GM12878 (cell line): ENCODE results near the gene RNF223. TPM values are rescaled to one million over a fixed set of nuclear protein-coding genes. Genes with fewer than 3 reads are reported as not detected.

ENCODE experiments used
- CUX1 ChIP-seq: IDR thresholded peaks from 2 replicates; pipeline ENCODE4 v1.6.1; 2012; ENCODE audit warnings: improper control_type of control experiment, low read depth, low read length; ENCODE audit not compliant: insufficient replicate concordance
- E4F1 ChIP-seq: fragments of 450-650 bp; IDR thresholded peaks from 2 replicates; pipeline ENCODE4 v1.6.1; 2018; ENCODE audit warnings: borderline replicate concordance, mild to moderate bottlenecking; ENCODE audit not compliant: partially characterized antibody
- GATAD2B ChIP-seq: fragments of 450-650 bp; conservative IDR thresholded peaks from 2 replicates; pipeline ENCODE4 v1.6.1; 2017; ENCODE audit warnings: low read depth, mild to moderate bottlenecking, moderate library complexity
- POLR2A ChIP-seq: IDR thresholded peaks from 2 replicates; pipeline ENCODE4 v1.6.1; 2011; ENCODE audit warnings: low read depth, mild to moderate bottlenecking, low read length
- ZBTB11 ChIP-seq: fragments of 450-650 bp; formaldehyde crosslinking; IDR thresholded peaks from 2 replicates; pipeline ENCODE4 v1.5.0; 2022; ENCODE audit warnings: mild to moderate bottlenecking, missing genetic modification characterization
- polyA plus RNA-seq, 11 experiments: library from polyadenylated mRNA; depleted of rRNA in 4 of 11; unstranded in 6 of 11; stranded (reverse) in 5 of 11; fragments of >200 nt; fragmentation: Nextera tagmentation in 4 of 11; fragmentation: Illumina TruSeq in 1 of 11; extraction: Ambion mirVana in 4 of 11; extraction: Trizol in 1 of 11; gene quantifications; 1 replicate in 1 of 11; 2 replicates in 10 of 11; pipeline versions ENCODE4 v1.2.1 to v1.2.3, GENCODE V29; 2011 to 2016; ENCODE audit warnings: inconsistent platforms in 2 of 11, missing spikeins in 2 of 11, low read depth in 1 of 11
- total RNA-seq, 4 experiments: library from RNA; depleted of rRNA in 3 of 4; stranded (reverse); fragments of >200 nt in 3 of 4; fragmentation: Illumina TruSeq in 1 of 4; extraction: Trizol in 1 of 4; gene quantifications; 2 replicates each; pipeline versions ENCODE4 v1.2.1 to v1.2.3, GENCODE V29; 2013 to 2021

The RNF223 gene
- total and polyA plus RNA-seq, 10 of the 15 experiments (the other 5 are each of a cell fraction or from before 2014, with no cell fraction given), result 0.06 TPM; not detected in 9

GRCh38 chr1:1090424-1091343 lies 16.6 kb upstream of the RNF223 start (continued):
- no peak for TF ChIP-seq CUX1
- TF ChIP-seq POLR2A, result no peak
- no peak for TF ChIP-seq E4F1
- no peak for TF ChIP-seq ZBTB11 (CRISPR knock-in tag)
- no peak for TF ChIP-seq GATAD2B
- TF ChIP-seq, all 136 proteins: peak for 0
